Urinary bladder (tissue), 4 donors: ENCODE measurements around the gene CD247. TPM values are rescaled to one million over a fixed set of nuclear protein-coding genes. Genes with fewer than 3 reads are reported as not detected.

Experiments used
- DNase-seq: peaks from one replicate; pipeline ENCODE4 v3.0.0-alpha.2; 2015; ENCODE audit errors: extremely low spot score
- H3K27ac ChIP-seq: one replicate; pipeline ENCODE4 v1.5.1; 2013; ENCODE audit warnings: low read depth, mild to moderate bottlenecking, moderate library complexity
- H3K36me3 ChIP-seq: one replicate; pipeline ENCODE4 v1.6.1; 2013; ENCODE audit warnings: mild to moderate bottlenecking, moderate library complexity; ENCODE audit not compliant: insufficient read depth
- H3K4me1 ChIP-seq: one replicate; pipeline ENCODE4 v1.6.1; 2013; ENCODE audit warnings: mild to moderate bottlenecking, moderate library complexity; ENCODE audit not compliant: insufficient read depth
- H3K4me3 ChIP-seq: one replicate; pipeline ENCODE4 v1.5.1; 2013; ENCODE audit warnings: low read depth, low read length
- WGBS: extraction: QIAGEN DNeasy Blood & Tissue Kit; methylation state at CpG from one replicate; pipeline ENCODE4 v1.1.7; 2013; 5-methylcytosine and 5-hydroxymethylcytosine counted together
- polyA plus RNA-seq: library from polyadenylated mRNA; stranded (reverse); fragments of 200-250 nt; gene quantifications from one replicate; pipeline ENCODE4 v1.2.3, GENCODE V29; 2013
- total RNA-seq: library from RNA; depleted of rRNA; stranded (reverse); fragments of >200 nt; gene quantifications from one replicate; pipeline ENCODE4 v1.2.3, GENCODE V29; 2014
- donor health status: healthy with polysubstance abuse.
- donor health status: healthy.

CD247 gene
- total and polyA plus RNA-seq, 2 donors: 1.3 to 1.8 TPM

GRCh38 chr1:167431909-167432650 lies 86.2 kb downstream of the CD247 start:
- Histone ChIP-seq H3K36me3 (no peaks in the 10 kb centered on the region), H3K4me3 (no peak overlapping the region), H3K27ac (no peak overlapping the region), H3K4me1 (no peaks in the 10 kb centered on the region)
- 91% methylated on average over 8 of the region's 8 CpGs for WGBS
- DNase-seq: no peak

GRCh38 chr1:167431261-167431908 lies 86.9 kb downstream of the CD247 start:
- Histone ChIP-seq H3K4me1 (no peaks in the 10 kb centered on the region), H3K36me3 (no peaks in the 10 kb centered on the region), H3K4me3 (no peak overlapping the region), H3K27ac (no peak overlapping the region)
- 73% methylated on average over 14 of the region's 14 CpGs for WGBS
- no peak for DNase-seq

DNA sequence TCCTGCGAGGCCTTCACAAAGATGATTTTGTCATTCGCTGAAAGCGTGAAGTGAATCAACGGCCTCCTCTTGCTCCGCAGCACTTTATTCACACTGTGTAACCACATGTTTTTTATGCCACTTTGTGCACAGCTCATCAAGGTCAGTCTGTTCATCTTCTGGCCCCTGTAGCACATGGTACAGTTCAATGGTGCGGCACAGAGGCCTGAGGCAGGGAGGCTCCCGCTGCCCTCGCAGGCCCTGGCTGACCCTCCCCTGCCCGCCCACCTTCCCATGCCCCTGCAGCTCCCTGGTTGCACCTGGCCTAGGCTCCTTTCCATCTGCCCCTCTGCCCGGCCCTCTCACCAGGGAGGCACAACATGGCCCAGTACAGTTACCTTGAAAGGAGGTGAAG lies 87.5 kb downstream of the CD247 start:
- Histone ChIP-seq H3K4me1 (no peaks in the 10 kb centered on the region), H3K27ac (no peak overlapping the region), H3K4me3 (no peak overlapping the region), H3K36me3 (no peaks in the 10 kb centered on the region)
- 91% methylated on average over 10 of the region's 10 CpGs for WGBS
- no peak for DNase-seq

- Histone ChIP-seq H3K27ac (no peak overlapping the region), H3K4me3 (no peak overlapping the region), H3K36me3 (no peaks in the 10 kb centered on the region), H3K4me1 (no peaks in the 10 kb centered on the region)
- WGBS: 87% methylated on average over 17 of the region's 17 CpGs
- no peak for DNase-seq
Measured at GRCh38 chr1:167430134-167430848, 88.0 kb downstream of the CD247 start.

- Histone ChIP-seq H3K36me3 (no peaks in the 10 kb centered on the region), H3K4me3 (no peak overlapping the region), H3K27ac (no peak overlapping the region), H3K4me1 (no peaks in the 10 kb centered on the region)
- no peak for DNase-seq
- 76% methylated on average over 2 of the region's 2 CpGs for WGBS
Measured at GRCh38 chr1:167429612-167430011, 88.7 kb downstream of the CD247 start.

DNA sequence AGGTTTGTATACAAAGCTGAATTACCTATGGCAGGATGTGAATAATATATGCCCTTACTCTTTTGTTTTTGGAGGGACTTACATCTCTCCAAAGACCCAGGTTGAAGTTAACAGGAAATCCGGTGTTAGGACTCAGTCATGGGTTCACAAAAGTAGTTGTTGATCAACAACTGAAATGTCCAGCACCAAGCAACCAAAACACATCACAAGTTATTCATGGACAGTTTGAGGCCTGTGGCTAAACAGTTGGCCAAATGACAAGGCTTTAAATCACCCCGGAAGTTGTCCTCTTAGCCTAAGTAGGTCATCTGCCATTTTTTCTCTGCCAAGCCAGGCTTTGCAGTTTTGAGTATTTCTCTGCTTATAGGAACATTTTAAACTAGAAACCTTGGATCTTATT lies 89.9 kb downstream of the CD247 start:
- H3K27ac ChIP-seq: no peak overlapping the region
- no peak for DNase-seq
- no peaks in the 10 kb centered on the region for H3K4me1 ChIP-seq
- H3K4me3 ChIP-seq: no peak overlapping the region
- no peaks in the 10 kb centered on the region for H3K36me3 ChIP-seq
- 42% methylated on average over 2 of the region's 2 CpGs for WGBS

DNA sequence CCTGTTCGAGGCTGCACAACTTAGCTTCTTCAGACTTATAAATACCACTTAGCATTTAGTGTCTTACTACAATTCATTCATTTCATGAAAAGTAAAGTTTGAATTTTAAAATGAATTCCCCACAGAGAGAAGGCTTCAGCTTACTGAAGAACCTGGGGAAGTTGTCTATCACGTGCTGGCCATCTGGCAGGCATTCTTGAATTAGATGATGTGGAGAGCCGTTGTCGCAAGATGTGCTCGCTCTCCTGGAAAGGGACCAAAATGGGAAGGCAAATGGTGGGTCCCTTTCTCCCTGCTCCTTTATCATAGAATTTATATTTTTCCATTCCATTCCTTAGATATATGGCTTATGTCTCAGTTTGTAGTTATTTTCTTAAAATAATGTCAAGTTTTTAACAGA lies 90.5 kb downstream of the CD247 start:
- DNase-seq: no peak
- no peak overlapping the region for H3K4me3 ChIP-seq
- H3K27ac ChIP-seq: no peak overlapping the region
- H3K4me1 ChIP-seq: no peaks in the 10 kb centered on the region
- WGBS: 67% methylated on average over 5 of the region's 5 CpGs
- no peaks in the 10 kb centered on the region for H3K36me3 ChIP-seq

- 92% methylated on average over 4 of the region's 4 CpGs for WGBS
- no peak overlapping the region for H3K4me3 ChIP-seq
- DNase-seq: no peak
- H3K4me1 ChIP-seq: no peaks in the 10 kb centered on the region
- no peaks in the 10 kb centered on the region for H3K36me3 ChIP-seq
- no peak overlapping the region for H3K27ac ChIP-seq
Measured at GRCh38 chr1:167426716-167427115, 91.6 kb downstream of the CD247 start.

GRCh38 chr1:167425482-167425881 lies 92.8 kb downstream of the CD247 start:
- no peaks in the 10 kb centered on the region for H3K4me1 ChIP-seq
- H3K36me3 ChIP-seq: no peaks in the 10 kb centered on the region
- no peak overlapping the region for H3K4me3 ChIP-seq
- H3K27ac ChIP-seq: no peak overlapping the region
- no peak for DNase-seq
- WGBS: 87% methylated on average over 7 of the region's 7 CpGs

GRCh38 chr1:167423684-167424619 lies 94.4 kb downstream of the CD247 start:
- WGBS: 79% methylated on average over 15 of the region's 15 CpGs
- no peak for DNase-seq
- H3K27ac ChIP-seq: no peak overlapping the region
- H3K36me3 ChIP-seq: no peaks in the 10 kb centered on the region
- no peak overlapping the region for H3K4me3 ChIP-seq
- H3K4me1 ChIP-seq: no peaks in the 10 kb centered on the region

DNA sequence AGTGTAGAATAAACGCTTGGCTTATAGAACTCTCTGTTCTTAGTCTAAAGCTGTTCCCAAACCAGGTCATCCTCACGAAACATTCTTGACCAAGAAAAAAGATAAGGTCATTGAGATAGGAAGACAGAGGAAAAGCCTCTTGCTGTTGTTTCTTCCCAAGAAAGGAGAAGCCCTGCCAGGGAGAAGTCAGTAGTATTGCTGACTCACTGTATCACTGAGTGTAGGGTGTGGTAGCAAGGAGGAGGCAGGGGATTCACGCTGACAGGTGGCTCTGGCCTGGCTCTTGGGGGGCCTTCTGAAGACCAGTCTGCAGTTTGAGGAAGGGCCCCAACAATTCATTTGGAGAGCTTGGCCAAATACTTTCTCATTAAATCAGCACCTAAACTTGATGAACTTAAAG lies 97.8 kb downstream of the CD247 start:
- H3K36me3 ChIP-seq: peaks cover 4% of the 10 kb centered on the region
- H3K4me3 ChIP-seq: no peak overlapping the region
- DNase-seq: no peak
- H3K27ac ChIP-seq: no peak overlapping the region
- 50% methylated on average over 3 of the region's 3 CpGs for WGBS
- H3K4me1 ChIP-seq: no peaks in the 10 kb centered on the region

GRCh38 chr1:167419245-167419644 lies 99.1 kb downstream of the CD247 start:
- no peaks in the 10 kb centered on the region for H3K4me1 ChIP-seq
- peaks cover 7% of the 10 kb centered on the region for H3K36me3 ChIP-seq
- no peak overlapping the region for H3K4me3 ChIP-seq
- no peak for DNase-seq
- H3K27ac ChIP-seq: no peak overlapping the region

GRCh38 chr1:167418391-167418790 lies 99.9 kb downstream of the CD247 start:
- Histone ChIP-seq H3K4me1 (no peaks in the 10 kb centered on the region), H3K27ac (no peak overlapping the region), H3K4me3 (no peak overlapping the region), H3K36me3 (peaks cover 7% of the 10 kb centered on the region)
- DNase-seq: no peak
